Liver (tissue), 3 donors: ENCODE results near the gene HMX3.

Experiments used
- TAF1 ChIP-seq: conservative IDR thresholded peaks from 2 replicates; pipeline ENCODE4 v1.6.1; 2016; ENCODE audit warnings: antibody characterized with exemption, mild to moderate bottlenecking
- TF ChIP-seq, protein P1 (sequence below): IDR thresholded peaks from 2 replicates; pipeline ENCODE4 v1.6.1; 2016; ENCODE audit warnings: antibody characterized with exemption
- TF ChIP-seq, protein P2 (sequence below): fragments of 150-350 bp; IDR thresholded peaks from 2 replicates; pipeline ENCODE4 v1.5.1; 2017; ENCODE audit warnings: improper control_type of control experiment, low read depth, low read length; ENCODE audit not compliant: missing input control
- donor health status: healthy.
- donor health status: healthy.

DNA sequence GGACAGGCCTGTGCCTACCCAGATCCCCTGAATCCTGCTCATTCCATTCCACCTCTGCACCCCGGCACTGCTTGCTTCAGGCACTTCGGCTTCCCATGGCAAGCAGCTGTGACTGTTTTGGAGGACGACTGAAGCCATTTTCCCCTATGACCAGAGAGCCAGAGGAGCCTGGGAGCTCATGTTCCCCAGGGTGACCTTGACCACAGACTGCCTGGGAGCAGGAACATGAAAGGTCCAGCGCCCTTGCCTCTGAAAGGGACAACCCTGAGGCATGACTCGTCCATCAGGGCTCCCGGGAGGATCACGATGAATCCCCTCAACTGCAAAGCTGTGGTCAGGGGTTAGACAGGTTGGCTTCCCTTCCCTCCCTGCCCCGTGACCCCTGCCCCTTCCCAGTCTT, 16.7 kb upstream of the HMX3 start:
- TF ChIP-seq TAF1 = no peak
- TF ChIP-seq, protein P1, sequence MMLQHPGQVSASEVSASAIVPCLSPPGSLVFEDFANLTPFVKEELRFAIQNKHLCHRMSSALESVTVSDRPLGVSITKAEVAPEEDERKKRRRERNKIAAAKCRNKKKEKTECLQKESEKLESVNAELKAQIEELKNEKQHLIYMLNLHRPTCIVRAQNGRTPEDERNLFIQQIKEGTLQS = no peak
- TF ChIP-seq, protein P2, sequence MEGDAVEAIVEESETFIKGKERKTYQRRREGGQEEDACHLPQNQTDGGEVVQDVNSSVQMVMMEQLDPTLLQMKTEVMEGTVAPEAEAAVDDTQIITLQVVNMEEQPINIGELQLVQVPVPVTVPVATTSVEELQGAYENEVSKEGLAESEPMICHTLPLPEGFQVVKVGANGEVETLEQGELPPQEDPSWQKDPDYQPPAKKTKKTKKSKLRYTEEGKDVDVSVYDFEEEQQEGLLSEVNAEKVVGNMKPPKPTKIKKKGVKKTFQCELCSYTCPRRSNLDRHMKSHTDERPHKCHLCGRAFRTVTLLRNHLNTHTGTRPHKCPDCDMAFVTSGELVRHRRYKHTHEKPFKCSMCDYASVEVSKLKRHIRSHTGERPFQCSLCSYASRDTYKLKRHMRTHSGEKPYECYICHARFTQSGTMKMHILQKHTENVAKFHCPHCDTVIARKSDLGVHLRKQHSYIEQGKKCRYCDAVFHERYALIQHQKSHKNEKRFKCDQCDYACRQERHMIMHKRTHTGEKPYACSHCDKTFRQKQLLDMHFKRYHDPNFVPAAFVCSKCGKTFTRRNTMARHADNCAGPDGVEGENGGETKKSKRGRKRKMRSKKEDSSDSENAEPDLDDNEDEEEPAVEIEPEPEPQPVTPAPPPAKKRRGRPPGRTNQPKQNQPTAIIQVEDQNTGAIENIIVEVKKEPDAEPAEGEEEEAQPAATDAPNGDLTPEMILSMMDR = no peak
